ENCODE data around the gene MEAK7.

DNA sequence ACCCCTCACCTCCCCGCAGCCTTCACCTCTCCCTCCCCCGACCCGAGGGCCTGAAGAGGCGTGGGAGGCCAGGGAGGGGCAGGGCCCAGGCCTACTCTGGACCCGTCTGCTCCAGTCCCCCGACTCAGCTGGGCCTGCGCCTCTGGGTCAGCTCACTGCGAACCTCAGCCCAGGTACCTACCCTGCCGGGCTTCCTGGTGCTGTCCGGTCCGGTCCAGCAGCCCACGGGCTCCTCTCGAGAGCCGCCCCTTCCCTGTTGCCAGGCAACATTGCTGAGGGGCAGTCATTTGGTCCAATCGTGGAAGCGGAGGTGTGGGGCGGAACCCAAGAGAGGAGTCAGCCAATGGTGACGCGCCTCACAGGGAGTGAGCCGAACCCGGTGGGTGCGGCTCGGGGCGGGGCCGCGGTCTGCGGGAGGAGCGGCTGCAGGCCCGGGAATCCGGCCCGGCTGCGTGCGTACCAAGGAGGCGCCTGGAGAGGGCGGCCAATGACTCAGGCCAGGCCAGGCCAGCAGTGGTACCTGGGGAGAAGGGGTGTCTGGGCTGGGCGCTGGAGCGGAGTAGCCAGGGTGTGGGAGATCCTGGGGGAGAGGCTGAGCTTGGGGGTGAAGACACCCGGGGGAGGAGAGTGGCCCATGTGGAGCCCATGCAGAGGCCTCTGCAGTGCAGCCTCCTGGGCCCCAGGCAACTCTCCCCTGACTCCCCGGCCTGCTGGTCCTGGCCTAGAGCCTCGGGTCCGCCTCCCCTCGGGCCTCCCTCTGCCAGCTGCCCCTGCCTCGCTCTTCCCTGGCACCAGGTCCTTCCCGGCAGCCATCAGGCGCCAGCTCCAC, at the start of gene MEAK7:
- TF ChIP-seq YY1 (IDR thresholded peaks at IDR 0.05; ENCODE audit: insufficient read depth, insufficient read length) (no peak), ZNF274 (IDR thresholded peaks at IDR 0.05; ENCODE audit: low read depth, low read length) (no peak), SUZ12 (IDR thresholded peaks at IDR 0.05; ENCODE audit: extremely low read depth, insufficient read depth, insufficient read length) (no peak)

Measured in NT2/D1 (cell line).